ENCODE measurements around the gene TRIL.

The TRIL gene

GRCh38 chr7:28983396-28984190 is 25.5 kb upstream of the TRIL start:
- DNase-seq: no peak

GRCh38 chr7:28981161-28981465 is 23.0 kb upstream of the TRIL start:
- no peak for DNase-seq

DNA sequence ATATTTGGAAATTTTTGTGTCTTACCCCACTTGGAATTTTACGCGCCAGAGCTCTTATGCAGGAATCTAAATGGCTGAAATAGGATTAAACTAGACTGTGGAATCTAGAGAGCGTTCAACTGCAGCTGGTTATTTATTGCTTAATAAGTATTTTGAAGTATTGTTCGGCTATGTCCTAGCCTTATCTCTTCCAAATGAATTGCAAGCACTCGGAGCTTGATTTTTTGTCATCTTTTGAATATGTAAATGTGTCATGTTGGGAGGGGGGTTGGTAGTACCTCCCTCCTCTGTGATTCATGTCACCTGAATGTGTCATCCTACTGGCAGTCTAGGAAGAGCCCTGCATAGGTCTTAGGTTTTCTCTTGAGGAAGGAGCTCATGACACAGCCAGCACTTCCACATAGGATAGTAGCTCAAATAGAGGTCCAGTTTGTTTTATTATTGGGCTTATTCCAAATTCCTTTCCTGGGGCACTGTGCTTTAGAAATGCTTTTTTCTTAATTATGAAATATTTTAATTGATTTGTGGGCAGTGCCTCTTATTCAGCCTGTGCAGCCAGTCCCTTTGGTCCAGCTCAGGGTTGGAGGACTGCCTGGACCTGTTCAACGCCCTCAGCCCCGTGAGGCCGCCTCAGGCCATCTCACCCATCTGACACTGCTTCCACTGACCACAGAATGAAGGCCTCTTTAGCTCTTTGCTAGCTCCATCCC is 22.5 kb upstream of the TRIL start:
- no peak for DNase-seq

DNA sequence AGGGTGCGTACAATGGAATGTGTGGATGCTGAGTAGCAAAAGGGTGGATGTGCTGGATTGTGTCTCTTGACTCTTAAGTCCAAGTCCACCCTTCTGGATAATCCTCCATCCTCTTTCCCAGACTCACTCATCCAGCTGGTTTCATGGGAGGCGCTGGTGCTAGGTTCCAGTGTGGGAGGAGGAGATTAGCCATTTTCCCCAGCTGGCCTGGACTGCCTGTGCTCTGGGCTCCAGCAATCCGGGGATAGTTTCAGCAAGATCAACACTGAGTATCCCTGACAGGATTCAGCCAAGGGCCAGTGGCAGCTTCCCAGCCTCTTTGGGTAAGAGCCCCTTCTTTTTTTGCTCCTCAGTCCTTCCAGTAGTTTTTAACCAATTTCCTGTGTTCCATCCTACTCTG is 21.6 kb upstream of the TRIL start:
- DNase-seq: no peak

GRCh38 chr7:28977881-28978280 is 19.8 kb upstream of the TRIL start:
- DNase-seq: no peak

- no peak for DNase-seq
Observed at GRCh38 chr7:28976022-28976421, 17.9 kb upstream of the TRIL start.

- no peak for DNase-seq
Observed at GRCh38 chr7:28973591-28973990, 15.5 kb upstream of the TRIL start.

DNA sequence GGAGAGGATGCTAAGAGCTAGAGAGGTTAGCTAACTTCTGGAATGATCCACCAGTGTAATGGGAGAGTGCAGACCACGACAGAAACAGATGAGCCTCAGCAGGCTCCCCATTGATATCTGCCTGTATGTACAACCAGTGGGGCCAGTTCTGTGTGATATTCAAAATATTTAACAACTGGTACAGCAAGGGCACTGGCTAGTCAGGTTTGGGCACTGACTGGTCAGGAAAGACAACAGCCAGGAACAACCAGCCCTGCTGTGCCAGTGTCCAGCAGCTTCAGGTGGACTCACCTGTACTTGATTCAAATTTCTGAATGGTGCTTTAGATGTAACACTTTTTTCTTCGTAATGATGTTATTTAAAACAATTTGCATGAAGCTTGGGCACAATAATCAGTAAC is 5.9 kb upstream of the TRIL start:
- DNase-seq: no peak

DNA sequence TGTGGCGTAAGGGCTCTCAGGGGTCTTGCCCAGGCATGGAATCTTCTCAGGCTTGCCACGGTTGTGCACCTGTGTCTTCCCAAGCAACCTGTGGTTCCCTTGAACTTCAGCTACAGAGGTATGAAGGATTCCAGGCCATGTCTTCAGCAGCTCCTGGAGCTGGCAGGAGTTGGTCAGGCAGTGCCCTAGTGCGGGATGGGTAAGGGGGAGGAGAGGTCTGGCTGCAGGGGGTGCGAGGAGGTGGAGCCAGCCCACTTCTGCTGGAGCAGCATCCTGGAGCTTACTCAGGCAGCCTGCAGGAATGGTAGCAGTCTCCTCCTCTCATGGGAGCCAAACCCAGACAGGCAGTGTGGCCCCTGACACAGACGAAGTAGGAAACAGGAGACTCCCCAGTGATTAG is 3.8 kb upstream of the TRIL start:
- DNase-seq: no peak

- no peak for DNase-seq
Observed at GRCh38 chr7:28960071-28960840, 2.1 kb upstream of the TRIL start.

- DNase-seq: no peak
Observed at GRCh38 chr7:28958980-28959347, 834 bp upstream of the TRIL start.

DNA sequence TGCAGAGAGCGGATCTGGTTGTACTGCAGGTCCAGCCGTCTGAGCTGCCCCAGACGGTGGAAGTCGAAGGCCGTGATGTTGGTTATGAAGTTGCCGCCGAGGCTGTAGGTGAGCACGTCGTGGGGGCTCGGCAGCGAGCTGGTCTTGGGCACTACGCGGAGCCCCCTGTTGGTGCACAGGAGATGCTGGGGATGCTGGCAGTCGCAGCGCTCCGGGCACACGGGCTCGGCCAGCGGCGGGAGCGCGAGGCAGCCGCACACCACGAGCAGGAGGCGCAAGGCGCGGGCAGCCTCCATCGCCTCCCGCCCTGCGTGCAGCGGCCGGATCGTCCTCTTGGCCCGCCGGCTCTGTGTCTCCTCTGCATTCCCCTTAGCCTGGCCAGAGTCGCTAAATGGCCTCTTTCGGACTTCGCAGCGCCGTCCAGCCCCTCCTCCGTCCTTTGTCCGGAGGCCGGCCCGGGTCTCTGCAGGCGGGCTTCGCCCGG is 337 bp downstream of the TRIL start:
- no peak for DNase-seq

GRCh38 chr7:28957064-28957750 is 923 bp downstream of the TRIL start:
- DNase-seq: no peak

DNA sequence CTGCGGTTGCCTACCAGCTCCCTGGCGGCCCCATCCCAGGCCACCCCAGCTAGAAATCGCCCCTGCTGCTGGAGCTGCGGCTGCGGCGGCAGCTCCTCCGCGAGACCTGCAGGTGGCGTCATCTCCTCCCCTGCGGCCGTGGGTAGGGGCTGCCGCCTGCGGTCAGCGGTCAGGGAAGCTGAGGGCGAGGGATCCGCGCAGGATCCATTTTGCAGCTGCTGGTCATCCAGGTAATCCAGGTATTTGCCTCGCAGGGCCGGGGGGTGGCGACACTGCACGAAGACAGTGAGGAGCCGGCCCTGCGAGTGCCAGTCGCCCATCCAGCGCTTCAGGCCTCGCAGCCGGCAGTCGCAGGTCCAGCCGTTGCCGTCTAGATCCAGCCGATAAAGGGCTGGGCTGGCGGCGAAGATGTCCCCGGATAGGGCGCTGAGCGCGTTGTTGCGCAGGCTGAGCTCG is 1.5 kb downstream of the TRIL start:
- no peak for DNase-seq

DNA sequence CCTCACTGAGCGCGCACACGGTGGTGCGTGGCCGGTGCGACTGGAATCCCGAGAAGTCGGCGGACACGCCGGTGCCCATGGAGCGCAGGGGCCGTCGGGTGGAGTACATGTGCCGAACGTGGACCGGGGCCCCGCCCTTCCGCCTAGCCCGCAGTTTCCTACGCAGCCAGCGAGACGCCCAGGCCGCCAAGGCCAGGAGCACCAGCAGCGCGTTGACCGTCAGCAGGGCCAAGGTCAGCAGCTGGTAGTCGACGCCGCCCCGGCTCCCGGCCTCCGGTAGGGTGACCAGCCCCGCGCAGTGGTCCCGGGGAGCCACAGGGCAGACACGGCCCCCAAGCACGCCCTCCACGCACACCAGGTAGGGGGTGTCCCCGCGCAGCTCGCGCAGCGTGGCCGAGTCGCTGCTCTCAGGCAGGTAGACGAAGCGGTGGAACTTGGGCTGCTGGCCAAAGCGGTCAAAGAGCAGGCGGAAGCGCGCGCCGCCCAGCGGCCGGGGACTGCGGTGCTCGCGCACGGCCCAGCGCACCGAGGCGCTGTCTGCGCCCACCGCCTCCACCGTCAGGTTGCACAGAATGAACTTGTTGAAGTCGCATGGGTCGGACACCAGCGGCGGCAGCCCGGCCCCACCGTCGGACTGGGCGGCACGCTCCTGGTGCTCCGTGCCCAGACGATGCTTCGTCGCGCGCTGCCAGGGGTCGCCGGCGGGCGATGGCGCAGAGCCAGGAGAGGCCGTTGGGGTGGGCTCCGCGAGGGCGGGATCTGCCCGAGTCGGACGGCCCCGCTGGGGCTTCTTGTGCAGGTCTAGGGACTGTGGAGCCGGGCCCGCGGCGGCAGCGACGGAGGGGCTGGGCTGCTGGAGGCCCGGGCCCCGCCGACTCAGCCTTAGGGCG is 2.2 kb downstream of the TRIL start:
- no peak for DNase-seq

DNA sequence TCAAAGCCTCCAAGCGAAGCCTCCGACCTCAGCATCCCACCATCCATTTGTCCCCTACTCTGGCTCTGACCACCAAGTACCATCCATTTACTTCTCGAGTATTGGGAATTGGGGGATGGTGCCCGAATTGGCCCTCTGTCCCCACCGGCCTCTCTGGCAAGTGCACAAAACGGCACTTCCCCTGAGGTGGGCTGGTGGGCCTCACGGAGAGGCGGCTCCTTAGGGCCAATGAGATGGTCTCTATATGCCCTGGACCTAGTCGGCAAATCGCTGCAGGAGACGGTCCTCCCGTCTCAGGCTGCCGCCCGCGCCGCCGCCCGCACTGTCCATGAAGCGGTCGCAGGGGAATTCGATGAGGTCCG is 2.8 kb downstream of the TRIL start:
- no peak for DNase-seq

- no peak for DNase-seq
Observed at GRCh38 chr7:28954946-28955345, 3.2 kb downstream of the TRIL start.

GRCh38 chr7:28954471-28954870 is 3.7 kb downstream of the TRIL start:
- DNase-seq: no peak

DNA sequence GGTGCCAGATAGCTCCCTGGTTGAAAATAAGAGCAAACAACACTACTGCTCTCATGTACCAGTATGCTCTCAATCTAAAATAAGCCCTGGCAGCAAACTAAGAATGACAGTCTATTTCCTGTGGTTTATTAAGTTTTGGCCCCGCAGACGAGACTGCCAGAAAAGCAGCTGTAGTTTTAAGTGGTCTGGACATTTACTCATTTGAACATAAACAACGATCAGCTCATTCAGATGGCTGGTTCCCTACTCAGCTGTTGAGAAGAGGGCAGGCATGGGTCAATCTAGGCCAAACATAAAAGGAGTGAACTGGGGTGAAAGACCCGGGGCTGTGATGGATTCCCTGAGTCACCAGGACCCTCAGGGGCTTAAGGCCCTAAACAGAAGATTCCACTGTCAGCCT is 4.5 kb downstream of the TRIL start:
- DNase-seq: no peak

- no peak for DNase-seq
Observed at GRCh38 chr7:28942168-28942567, 16.0 kb downstream of the TRIL start.

DNA sequence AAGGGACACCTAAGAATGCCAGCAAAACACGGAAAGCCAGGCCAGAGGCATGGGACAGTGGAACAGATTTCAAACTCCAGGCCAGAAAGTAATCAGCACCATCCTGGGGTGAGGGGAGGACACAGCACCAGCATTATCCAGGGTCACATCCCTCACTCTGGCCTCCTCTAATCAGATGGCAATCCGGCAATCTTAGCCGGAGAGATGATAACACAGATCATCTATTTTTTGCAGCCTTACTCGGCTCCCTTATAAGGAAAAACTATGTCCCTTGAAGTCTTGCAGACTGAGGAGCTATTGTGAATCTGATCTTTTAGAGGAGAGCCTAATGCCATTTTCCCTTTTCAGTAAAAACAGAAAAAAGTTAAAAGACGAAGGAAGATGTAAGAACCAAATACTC is 16.5 kb downstream of the TRIL start:
- no peak for DNase-seq

- no peak for DNase-seq
Observed at GRCh38 chr7:28940741-28941384, 17.3 kb downstream of the TRIL start.

Data from AML-193 (cell line).